Measurements from ENCODE around the gene LMOD1.
"Not testable (repeated sequence)": the region's sequence is repeated elsewhere in the genome, so short reads cannot be mapped to it uniquely, and the experiment has no call there.

Gene LMOD1

GRCh38 chr1:201945863-201946223 is 505 bp downstream of the LMOD1 start:
- DNase-seq: no peak

- DNase-seq: no peak
These were observed 1.2 kb downstream of the LMOD1 start for GRCh38 chr1:201945157-201945556.

- DNase-seq: no peak
These were observed 1.7 kb downstream of the LMOD1 start for GRCh38 chr1:201944639-201945038.

GRCh38 chr1:201944002-201944401 is 2.3 kb downstream of the LMOD1 start:
- DNase-seq: no peak

GRCh38 chr1:201942129-201942495 is 4.2 kb downstream of the LMOD1 start:
- DNase-seq: no peak

- no peak for DNase-seq
These were observed 4.8 kb downstream of the LMOD1 start for GRCh38 chr1:201941420-201942128.

- not testable (repeated sequence) for DNase-seq
These were observed 6.0 kb downstream of the LMOD1 start for GRCh38 chr1:201940316-201940715.

GRCh38 chr1:201939574-201939973 is 6.8 kb downstream of the LMOD1 start:
- no peak for DNase-seq

GRCh38 chr1:201939148-201939547 is 7.2 kb downstream of the LMOD1 start:
- DNase-seq: no peak

- DNase-seq: no peak
These were observed 7.8 kb downstream of the LMOD1 start for GRCh38 chr1:201938440-201939035.

GRCh38 chr1:201937624-201938213 is 8.6 kb downstream of the LMOD1 start:
- DNase-seq: no peak

GRCh38 chr1:201933840-201934430 is 12.4 kb downstream of the LMOD1 start:
- DNase-seq: no peak

- DNase-seq: no peak
These were observed 15.5 kb downstream of the LMOD1 start for GRCh38 chr1:201930803-201931202.

GRCh38 chr1:201930137-201930536 is 16.2 kb downstream of the LMOD1 start:
- DNase-seq: no peak

GRCh38 chr1:201928266-201928665 is 18.1 kb downstream of the LMOD1 start:
- DNase-seq: no peak

- no peak for DNase-seq
These were observed 20.2 kb downstream of the LMOD1 start for GRCh38 chr1:201925981-201926645.

- DNase-seq: no peak
These were observed 21.1 kb downstream of the LMOD1 start for GRCh38 chr1:201925301-201925567.

GRCh38 chr1:201921952-201922558 is 24.3 kb downstream of the LMOD1 start:
- DNase-seq: no peak

GRCh38 chr1:201918343-201918742 is 28.0 kb downstream of the LMOD1 start:
- DNase-seq: no peak

- no peak for DNase-seq
These were observed 28.9 kb downstream of the LMOD1 start for GRCh38 chr1:201917362-201918033.

- no peak for DNase-seq
These were observed 29.6 kb downstream of the LMOD1 start for GRCh38 chr1:201916649-201917249.

GRCh38 chr1:201914456-201915235 is 31.7 kb downstream of the LMOD1 start:
- no peak for DNase-seq
